HG03342 (cell line): ENCODE data around the gene RARRES2.
"Not testable (repeated sequence)": the region's sequence is repeated elsewhere in the genome, so short reads cannot be mapped to it uniquely, and the experiment has no call there.

Experiments
- ATAC-seq: cut with Tn5 transposase; IDR thresholded peaks from one replicate; pipeline ENCODE4 v1.9.1; 2021; ENCODE audit warnings: mild to moderate bottlenecking, moderate library complexity; ENCODE audit not compliant: unreplicated experiment

Gene RARRES2

DNA sequence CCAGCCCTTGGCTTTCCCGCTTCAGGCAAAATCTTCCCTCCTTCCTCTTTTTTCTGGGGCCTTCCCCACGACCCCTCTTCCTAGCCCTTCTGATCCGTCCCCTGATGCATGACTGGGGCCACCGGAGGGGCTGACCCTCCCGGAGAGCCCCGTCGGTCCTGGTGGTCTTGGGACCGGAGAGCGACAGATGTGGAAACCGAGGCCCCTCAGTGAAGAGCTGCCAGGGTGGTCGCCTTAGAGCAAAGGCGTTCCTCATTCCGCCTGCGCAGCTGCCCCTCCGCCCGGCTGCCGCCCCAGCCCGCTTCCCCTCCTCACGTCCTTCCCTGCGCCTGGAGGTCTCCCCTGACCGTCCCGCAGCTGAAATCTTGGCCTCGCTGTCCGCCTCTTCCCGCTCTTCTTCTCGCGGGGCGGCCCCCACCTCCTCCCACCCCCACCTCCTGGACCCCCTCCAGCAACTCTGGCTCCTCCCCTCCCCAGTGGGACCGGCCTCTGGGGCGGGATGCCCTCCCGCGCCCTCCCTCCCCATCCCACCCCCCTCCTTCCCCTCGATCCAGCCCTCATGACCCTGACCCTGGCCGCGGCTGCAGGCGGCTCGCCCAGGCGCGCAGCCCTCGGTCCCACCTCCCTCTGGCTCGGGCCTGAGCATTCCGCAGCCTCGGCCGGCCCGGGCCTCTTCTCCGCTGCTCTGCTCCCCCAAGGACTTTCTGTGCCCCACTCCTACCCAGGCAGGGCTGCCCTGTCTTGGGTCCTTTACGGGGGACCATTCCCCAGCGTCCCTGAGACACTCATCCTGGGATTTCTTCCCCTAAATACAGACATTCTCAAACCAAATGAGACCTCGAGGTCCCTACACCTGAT is at the start of gene RARRES2:
Gene RARRES2, minus strand, starts transcription at position 367 of the 858 bp plus-strand sequence. CDS start 1,020 bp downstream, outside the sequence.
- ATAC-seq = no peak

DNA sequence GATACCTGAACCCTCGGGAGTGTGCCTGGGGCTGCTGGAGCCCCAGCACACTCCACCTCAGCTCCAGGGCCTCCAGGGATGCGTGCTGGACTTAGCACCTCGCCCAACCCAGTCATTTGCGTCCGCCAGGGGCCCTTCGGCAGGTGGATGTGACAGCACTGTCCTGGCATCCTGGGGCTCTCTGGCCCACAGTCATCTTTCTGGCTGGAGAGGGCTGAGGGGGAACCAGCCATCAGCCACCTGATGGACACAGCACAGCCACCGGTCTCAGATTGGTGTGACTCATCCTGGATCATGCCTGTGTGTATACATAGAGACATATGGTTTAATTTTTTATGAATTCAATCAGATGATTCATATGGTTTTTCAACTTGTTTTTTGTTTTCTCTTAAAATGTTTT is 48.8 kb upstream of the RARRES2 start:
- ATAC-seq = no peak

DNA sequence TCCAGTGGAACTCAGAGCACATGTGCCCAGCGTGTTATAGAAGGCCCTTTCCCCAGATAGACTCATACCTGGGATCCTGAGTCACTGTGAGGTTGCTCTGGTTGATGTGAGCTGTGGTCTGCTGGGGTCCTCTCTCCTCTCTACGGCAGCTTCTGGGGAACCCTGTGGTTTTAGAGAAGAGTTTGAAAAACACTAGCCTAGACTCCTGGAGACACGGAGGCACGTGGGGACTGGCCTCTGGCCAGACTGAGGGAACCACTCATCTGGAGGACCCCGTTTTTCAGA is 48.0 kb upstream of the RARRES2 start:
- no peak for ATAC-seq

GRCh38 chr7:150388709-150389531 is 47.5 kb upstream of the RARRES2 start:
- no peak for ATAC-seq

DNA sequence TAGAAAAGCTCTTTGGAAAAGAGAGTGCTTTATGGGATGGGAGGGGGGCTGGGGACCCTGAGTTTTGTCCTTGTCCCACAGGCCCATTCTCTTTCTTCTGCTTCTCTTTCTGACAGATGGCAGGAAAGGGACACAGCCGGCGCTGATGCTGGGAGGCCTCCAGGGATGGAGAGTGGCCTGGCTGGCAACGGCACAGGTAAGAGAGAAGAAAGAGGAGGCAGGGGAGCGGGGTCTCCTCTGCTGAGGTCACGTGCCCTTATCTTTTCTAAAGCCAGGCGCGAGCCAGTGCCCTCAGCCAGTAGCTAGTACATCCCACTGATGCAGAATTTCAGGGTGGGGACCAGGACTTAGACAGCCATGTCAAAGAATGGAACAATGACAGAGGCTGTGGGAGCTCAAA is 46.9 kb upstream of the RARRES2 start:
- no peak for ATAC-seq

DNA sequence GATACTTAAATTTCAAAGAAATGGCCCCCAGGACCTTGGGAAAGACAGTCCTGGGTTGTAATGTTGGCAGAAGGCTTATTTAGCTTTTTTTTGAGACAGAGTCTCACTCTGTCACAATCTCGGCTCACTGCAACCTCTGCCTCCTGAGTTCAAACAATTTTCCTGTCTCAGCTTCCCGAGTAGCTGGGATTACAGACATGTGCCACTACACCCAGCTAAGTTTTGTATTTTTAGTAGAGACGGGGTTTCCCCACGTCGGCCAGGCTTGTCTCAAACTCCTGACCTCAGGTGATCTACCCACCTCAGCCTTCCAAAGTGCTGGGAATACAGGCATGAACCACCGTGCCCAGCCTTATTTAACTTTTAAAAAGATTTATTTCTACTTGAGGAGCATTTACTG is 44.5 kb upstream of the RARRES2 start:
- ATAC-seq = not testable (repeated sequence)

DNA sequence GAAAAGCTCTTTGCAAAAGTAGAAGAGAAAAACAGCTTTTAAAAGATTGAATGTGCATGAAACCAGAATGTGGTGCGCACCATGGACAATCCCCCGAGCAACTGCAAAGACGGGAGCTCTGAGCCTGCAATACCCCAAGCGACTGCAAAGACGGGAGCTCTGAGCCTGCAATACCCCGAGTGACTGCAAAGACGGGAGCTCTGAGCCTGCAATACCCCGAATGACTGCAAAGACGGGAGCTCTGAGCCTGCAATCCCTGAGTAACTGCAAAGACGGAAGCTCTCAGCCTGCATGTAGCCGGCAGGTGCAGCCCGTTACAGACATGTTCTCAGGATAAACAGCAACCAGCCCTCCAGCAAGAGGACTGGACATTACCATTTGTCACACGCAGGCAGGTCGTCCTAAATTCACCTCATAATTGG is 43.9 kb upstream of the RARRES2 start:
- ATAC-seq = no peak

- no peak for ATAC-seq
Observed at GRCh38 chr7:150384406-150385301, 43.2 kb upstream of the RARRES2 start.

DNA sequence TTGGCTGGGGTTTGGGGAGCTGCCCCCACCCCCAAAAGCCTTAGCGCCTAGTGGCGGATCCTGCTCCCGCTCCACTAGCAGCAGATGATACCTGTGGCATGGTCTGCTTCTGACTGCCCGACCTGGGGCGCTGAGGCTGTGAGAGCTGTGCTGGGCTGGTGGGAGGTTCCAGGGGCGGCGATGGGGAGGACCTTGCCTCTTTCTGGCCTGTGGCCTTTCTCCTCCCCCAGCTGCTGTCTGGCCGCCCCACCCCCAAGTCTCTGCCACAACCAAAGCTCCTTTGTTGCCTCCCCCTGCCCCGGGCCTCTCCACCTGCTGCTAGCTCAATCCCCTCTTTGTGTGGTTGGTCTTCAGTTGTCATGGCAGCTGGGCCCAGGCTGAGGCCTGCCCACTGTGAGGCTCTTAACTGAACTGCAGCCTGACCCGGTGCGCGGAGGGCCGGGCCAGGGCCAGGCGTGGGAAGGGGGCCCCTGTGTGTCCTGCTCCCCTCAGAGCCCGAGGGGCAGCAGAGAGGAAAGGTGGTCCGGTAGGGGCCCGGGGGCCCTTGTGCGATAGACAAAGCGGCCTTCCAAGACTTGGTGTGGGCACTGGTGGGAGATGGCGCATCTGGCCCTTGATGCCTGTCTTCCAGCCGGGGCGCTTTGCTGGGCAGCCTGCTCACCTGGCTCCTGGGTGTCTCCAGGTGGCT is 42.4 kb upstream of the RARRES2 start:
- no peak for ATAC-seq

- ATAC-seq = no peak
Observed at GRCh38 chr7:150382844-150383225, 41.4 kb upstream of the RARRES2 start.

GRCh38 chr7:150382123-150382843 is 40.9 kb upstream of the RARRES2 start:
- ATAC-seq = no peak

GRCh38 chr7:150381785-150382122 is 40.3 kb upstream of the RARRES2 start:
- no peak for ATAC-seq

DNA sequence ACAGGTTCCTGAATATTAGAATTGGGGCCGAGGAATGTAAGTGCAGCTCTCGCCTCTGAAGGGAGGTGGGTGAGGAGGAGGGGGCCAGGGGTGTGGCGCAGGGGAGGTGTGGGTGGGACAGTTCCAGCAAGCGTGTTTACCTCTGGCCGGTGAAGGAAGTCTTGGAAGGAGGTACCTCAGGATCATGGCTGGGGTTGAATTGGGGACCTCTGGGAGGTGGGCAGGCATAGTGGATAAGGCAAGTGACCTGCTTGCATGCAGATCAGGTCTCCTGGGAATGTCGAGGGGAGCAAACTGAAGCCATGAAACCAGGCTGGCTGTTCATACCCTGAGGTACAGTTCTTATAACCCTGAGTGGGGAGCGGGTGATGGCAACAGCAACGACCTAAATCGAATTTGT is 39.7 kb upstream of the RARRES2 start:
- no peak for ATAC-seq

DNA sequence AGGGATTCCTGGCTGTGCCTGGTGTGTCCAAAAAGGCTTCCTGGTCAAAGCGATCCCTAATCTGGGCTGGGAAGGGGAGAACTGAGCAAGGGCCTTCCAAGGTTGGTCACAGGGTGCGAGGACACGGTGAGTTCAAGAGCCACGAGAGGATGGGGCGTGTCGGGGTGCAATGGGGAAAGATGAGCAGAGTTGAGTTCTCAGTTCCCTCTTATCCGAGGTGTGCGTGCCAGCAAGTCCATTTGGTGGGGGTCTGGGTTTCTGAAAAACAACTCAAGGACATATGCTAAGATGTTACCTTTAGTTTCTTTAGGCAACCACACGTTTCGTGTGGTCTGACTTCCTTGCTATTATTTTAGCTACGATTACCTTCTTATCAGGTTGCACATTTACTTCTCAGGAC is 39.0 kb upstream of the RARRES2 start:
- no peak for ATAC-seq

DNA sequence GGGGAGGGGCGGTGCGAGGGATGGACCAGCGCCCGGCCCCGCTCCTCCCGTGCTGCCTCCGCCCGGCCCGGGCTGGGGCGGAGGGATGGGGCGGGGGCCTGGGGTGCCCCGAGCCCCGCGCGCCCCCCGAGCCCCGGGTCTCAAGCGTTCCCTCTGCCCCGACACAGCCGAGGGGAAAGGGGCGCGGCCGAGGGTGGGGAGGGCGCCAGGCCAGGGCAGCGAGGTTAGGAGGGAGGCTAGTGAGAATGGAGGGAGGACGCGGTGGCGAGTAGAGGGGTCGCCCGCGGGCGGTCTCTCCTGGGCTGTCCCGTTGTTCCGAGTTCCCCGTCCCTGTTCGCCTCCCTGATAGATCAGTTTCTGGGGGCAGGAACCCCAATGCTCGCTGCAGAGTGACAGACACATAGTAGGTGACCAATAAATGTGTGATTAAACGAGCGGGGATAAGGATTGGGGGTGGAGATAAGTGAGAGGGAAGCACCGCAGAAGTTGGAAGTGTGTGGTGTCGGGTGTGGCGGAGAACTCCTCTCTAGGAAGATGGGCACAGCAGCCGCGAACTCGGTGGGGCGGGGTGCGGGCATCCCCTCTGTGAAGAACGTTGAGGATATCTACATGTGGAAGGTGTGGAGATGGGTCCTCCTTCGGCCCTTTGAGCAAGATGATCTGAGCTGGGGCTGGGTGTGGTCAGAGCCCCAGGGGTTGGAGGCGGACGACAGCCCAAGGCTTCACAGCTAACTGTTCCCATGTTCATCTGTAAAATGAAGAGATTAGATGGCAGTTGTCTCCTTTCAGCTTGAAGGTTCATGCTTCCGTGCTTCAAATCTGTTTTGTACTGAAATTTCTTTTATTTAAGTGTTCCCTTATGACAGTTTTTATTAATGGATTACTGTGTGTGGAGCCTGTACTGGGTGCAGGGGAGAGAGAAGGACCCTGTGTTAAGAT is 38.3 kb upstream of the RARRES2 start:
- peak; percentile 25 for ATAC-seq

- ATAC-seq = peak; percentile 84
Observed at GRCh38 chr7:150378853-150379440, 37.5 kb upstream of the RARRES2 start, which contains the start of gene ZNF775. Gene ZNF775 (plus strand): TSS chr7:150379330. CDS start chr7:150388471, 9,141 bp downstream.

DNA sequence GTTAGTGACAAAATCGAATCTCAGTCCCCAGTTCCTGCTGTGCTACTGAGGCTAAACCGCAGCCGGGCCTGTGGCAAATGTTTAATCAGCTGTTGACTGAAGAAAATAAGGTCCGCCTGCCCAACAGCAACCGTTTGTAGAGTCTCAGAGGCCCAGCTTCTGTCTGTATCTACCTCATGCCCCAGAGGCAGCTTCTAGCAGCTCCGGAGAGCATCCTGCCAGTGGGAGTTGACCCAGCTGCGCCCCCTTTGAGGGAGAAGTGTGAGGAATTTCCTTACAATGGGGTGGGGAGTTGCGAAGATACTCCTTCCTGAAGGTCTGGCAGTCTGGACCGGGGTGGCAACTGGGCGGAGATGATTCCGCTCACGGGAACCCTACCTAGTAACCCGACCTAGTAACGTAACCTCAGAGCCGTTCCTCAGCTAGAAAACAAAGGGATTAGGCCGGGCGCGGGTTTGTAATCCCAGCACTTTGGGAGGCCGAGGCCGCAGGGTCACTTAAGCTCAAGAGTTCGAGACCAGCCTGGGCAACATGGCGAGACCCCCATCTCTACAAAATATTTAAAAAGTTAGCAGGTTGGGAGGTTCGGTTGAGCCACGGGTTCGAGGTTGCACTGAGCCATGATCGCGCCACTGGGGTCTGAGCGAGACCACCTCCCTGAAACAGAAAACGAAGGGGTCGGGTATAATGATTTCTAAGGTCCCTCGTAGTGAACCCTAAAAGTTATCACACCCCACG is 36.9 kb upstream of the RARRES2 start:
- no peak for ATAC-seq

- no peak for ATAC-seq
Observed at GRCh38 chr7:150377635-150378034, 36.2 kb upstream of the RARRES2 start.
